SK-N-SH (cell line): ENCODE results near the gene IGSF3. TPM values are rescaled to one million over a fixed set of nuclear protein-coding genes. Genes with fewer than 3 reads are reported as not detected.
A peak's percentile ranks its signal among the peaks of the same experiment; 100 is the strongest.

Experiments used
- CTCF ChIA-PET: fragments of 300-600, 350-600 bp; formaldehyde crosslinking; extraction: SDS; loops from one replicate; lab custom pipeline; 2021; lab: Yijun Ruan, JAX
- POLR2A ChIA-PET: fragments of 350-600 bp; sonication (Branson Sonifier 250); formaldehyde crosslinking; extraction: SDS; loops from one replicate; lab custom pipeline; 2020; ENCODE audit warnings: antibody characterized with exemption, inconsistent platforms; lab: Yijun Ruan, JAX
- DNase-seq: peaks from one replicate; pipeline ENCODE4 v3.0.0; 2012
- H2AFZ ChIP-seq: fragments of 200-600 bp; sonication (generic); 2 replicates; pipeline ENCODE4 v1.8.1; 2016; ENCODE audit warnings: antibody characterized with exemption, mild to moderate bottlenecking, low read depth
- H3F3A ChIP-seq: fragments of 200-600 bp; sonication (generic); replicated peaks from 2 replicates; pipeline ENCODE3; 2016; ENCODE audit warnings: antibody characterized with exemption, mild to moderate bottlenecking; ENCODE audit not compliant: insufficient read depth
- H3K27ac ChIP-seq, 2 experiments: fragments of 200-500 bp in 1 of 2; fragments of 200-600 bp in 1 of 2; sonication (Bioruptor generic) in 1 of 2; sonication (generic), shearing (Covaris generic) in 1 of 2; 2 replicates each; pipeline versions ENCODE4 v1.5.1 to v1.6.1; 2014 to 2016; ENCODE audit warnings: low read depth in 2 of 2, inconsistent platforms in 1 of 2, low read length in 1 of 2, mild to moderate bottlenecking in 1 of 2, mixed read lengths in 1 of 2
- H3K27me3 ChIP-seq: fragments of 200-600 bp; sonication (generic), shearing (Covaris generic); 2 replicates; pipeline ENCODE4 v1.6.1; 2016; ENCODE audit warnings: mixed run types; ENCODE audit not compliant: insufficient read depth
- H3K36me3 ChIP-seq, 2 experiments: fragments of 200-500 bp in 1 of 2; fragments of 200-600 bp in 1 of 2; sonication (Bioruptor generic) in 1 of 2; sonication (generic) in 1 of 2; replicated peaks in 1 of 2; 2 replicates each; pipeline versions ENCODE3 to v1.5.1; 2014 to 2016; ENCODE audit warnings: low read length in 1 of 2, mild to moderate bottlenecking in 1 of 2; ENCODE audit not compliant: insufficient read depth in 2 of 2, control insufficient read depth in 1 of 2
- H3K4me1 ChIP-seq, 2 experiments: fragments of 200-500 bp in 1 of 2; fragments of 200-600 bp in 1 of 2; sonication (Bioruptor generic) in 1 of 2; sonication (generic), shearing (Covaris generic) in 1 of 2; 2 replicates each; pipeline versions ENCODE4 v1.5.1 to v1.6.1; 2014 to 2016; ENCODE audit warnings: low read depth in 1 of 2, low read length in 1 of 2, mixed run types in 1 of 2; ENCODE audit not compliant: insufficient read depth in 2 of 2, control insufficient read depth in 1 of 2
- H3K4me2 ChIP-seq: fragments of 200-600 bp; sonication (generic), shearing (Covaris generic); 2 replicates; pipeline ENCODE4 v1.6.1; 2017; ENCODE audit warnings: mixed run types
- H3K4me3 ChIP-seq, 2 experiments: fragments of 200-500 bp in 1 of 2; fragments of 200-600 bp in 1 of 2; sonication (Bioruptor generic) in 1 of 2; sonication (generic), shearing (Covaris generic) in 1 of 2; 2 replicates each; pipeline versions ENCODE4 v1.5.1 to v1.8.1; 2014 to 2016; ENCODE audit warnings: low read depth in 2 of 2, inconsistent platforms in 1 of 2, low read length in 1 of 2, mild to moderate bottlenecking in 1 of 2, mixed read lengths in 1 of 2, moderate library complexity in 1 of 2
- H3K79me2 ChIP-seq: fragments of 200-600 bp; sonication (generic); 2 replicates; pipeline ENCODE4 v1.8.1; 2017; ENCODE audit warnings: mild to moderate bottlenecking; ENCODE audit not compliant: insufficient read depth
- H3K9ac ChIP-seq: fragments of 200-600 bp; sonication (generic); 2 replicates; pipeline ENCODE4 v1.6.1; 2017; ENCODE audit warnings: mixed run types
- H3K9me2 ChIP-seq: fragments of 200-600 bp; sonication (generic); 2 replicates; pipeline ENCODE4 v1.6.1; 2017; ENCODE audit warnings: mixed run types
- H3K9me3 ChIP-seq: fragments of 200-600 bp; sonication (generic); 2 replicates; pipeline ENCODE4 v1.6.1; 2017; ENCODE audit warnings: mixed run types, mild to moderate bottlenecking, moderate library complexity
- H4K20me1 ChIP-seq: fragments of 200-600 bp; sonication (generic); 2 replicates; pipeline ENCODE4 v1.6.1; 2017; ENCODE audit warnings: mild to moderate bottlenecking, mixed run types; ENCODE audit not compliant: insufficient read depth
- CTCF ChIP-seq: fragments of 200-600 bp; sonication (generic); IDR thresholded peaks from 2 replicates; pipeline ENCODE4 v1.6.1; 2017; ENCODE audit warnings: antibody characterized with exemption, mild to moderate bottlenecking, moderate library complexity
- EP300 ChIP-seq, 2 experiments: IDR thresholded peaks; 2 replicates each; pipeline versions ENCODE4 v1.4.0 to v1.6.1; 2012; ENCODE audit warnings: borderline replicate concordance in 1 of 2, low read depth in 1 of 2, low read length in 1 of 2
- FOSL2 ChIP-seq: IDR thresholded peaks from 2 replicates; pipeline ENCODE4 v1.4.0; 2012; ENCODE audit warnings: low read depth, mild to moderate bottlenecking, moderate library complexity, borderline replicate concordance
- GATA2 ChIP-seq: sonication (generic); formaldehyde crosslinking; IDR thresholded peaks from 2 replicates; pipeline ENCODE4 v1.5.0; 2020; ENCODE audit warnings: mild to moderate bottlenecking, missing genetic modification reagents
- IRF3 ChIP-seq: fragments of 150-350 bp; IDR thresholded peaks from 2 replicates; pipeline ENCODE4 v1.6.1; 2016; ENCODE audit warnings: mild to moderate bottlenecking, low read depth, low read length
- MEF2A ChIP-seq: IDR thresholded peaks from 2 replicates; pipeline ENCODE4 v1.4.0; 2012; ENCODE audit warnings: low read depth, borderline replicate concordance
- MXI1 ChIP-seq: IDR thresholded peaks from 2 replicates; pipeline ENCODE4 v1.6.1; 2012; ENCODE audit warnings: mild to moderate bottlenecking, low read depth, low read length, improper control_type of control experiment
- NFIC ChIP-seq: IDR thresholded peaks from 2 replicates; pipeline ENCODE4 v1.4.0; 2012; ENCODE audit warnings: borderline replicate concordance
- NRF1 ChIP-seq: IDR thresholded peaks from 2 replicates; pipeline ENCODE4 v1.6.1; 2012; ENCODE audit warnings: low read depth, mild to moderate bottlenecking, low read length
- POLR2AphosphoS5 ChIP-seq: IDR thresholded peaks from 2 replicates; pipeline ENCODE4 v1.6.1; 2012; ENCODE audit warnings: low read depth, low read length
- RXRA ChIP-seq: IDR thresholded peaks from 2 replicates; pipeline ENCODE4 v1.4.0; 2012; ENCODE audit warnings: low read depth, mild to moderate bottlenecking, borderline replicate concordance
- SIN3A ChIP-seq: IDR thresholded peaks from 2 replicates; pipeline ENCODE4 v1.6.1; 2012; ENCODE audit warnings: low read depth, mild to moderate bottlenecking, low read length, moderate library complexity, borderline replicate concordance
- TAF1 ChIP-seq: IDR thresholded peaks from 2 replicates; pipeline ENCODE4 v1.6.1; 2012; ENCODE audit warnings: low read depth, mild to moderate bottlenecking, low read length, moderate library complexity, borderline replicate concordance
- TCF12 ChIP-seq: IDR thresholded peaks from 2 replicates; pipeline ENCODE4 v1.4.0; 2012
- TEAD4 ChIP-seq: IDR thresholded peaks from 2 replicates; pipeline ENCODE4 v1.4.0; 2012; ENCODE audit warnings: mild to moderate bottlenecking, borderline replicate concordance; ENCODE audit not compliant: insufficient read depth
- ZBTB33 ChIP-seq: IDR thresholded peaks from 2 replicates; pipeline ENCODE4 v1.4.0; 2012; ENCODE audit warnings: low read depth, borderline replicate concordance
- WGBS: methylation state at CpG from one replicate; pipeline ENCODE4 v1.1.6; 2017; ENCODE audit warnings: low lambda C conversion rate; 5-methylcytosine and 5-hydroxymethylcytosine counted together
- polyA plus RNA-seq, 3 experiments: library from polyadenylated mRNA; depleted of rRNA; stranded (reverse); fragments of >200 nt; gene quantifications; 2 replicates each; pipeline ENCODE4 v1.2.3, GENCODE V29; 2012

Gene IGSF3
- polyA plus RNA-seq, 1 of the 3 experiments (the other 2 are of a cell fraction) = 3.0 TPM

- ChIA-PET POLR2A (no interaction called here), CTCF (interaction anchor here (1.5 kb wide), 1 partner anchor 54 kb away, joined by 4 read pairs; no protein-coding TSS in a partner anchor)
- WGBS = 68% methylated on average over 4 of the region's 4 CpGs
- DNase-seq = no peak
- no peak for TF ChIP-seq MEF2A
- TF ChIP-seq SIN3A = no peak
- TF ChIP-seq FOSL2 = no peak
- TF ChIP-seq ZBTB33 = no peak
- no peak for TF ChIP-seq TCF12
- no peak for TF ChIP-seq TEAD4
- no peak for TF ChIP-seq RXRA
- no peak for TF ChIP-seq IRF3
- no peak for TF ChIP-seq EP300 (IDR thresholded peaks at IDR 0.05; ENCODE audit: borderline replicate concordance in 1 of 2, low read depth in 1 of 2, low read length in 1 of 2)
- TF ChIP-seq GATA2 (CRISPR knock-in tag) = no peak
- TF ChIP-seq CTCF = no peak
- no peak for TF ChIP-seq TAF1
- no peak for TF ChIP-seq NRF1
- TF ChIP-seq POLR2AphosphoS5 = no peak
- TF ChIP-seq NFIC = no peak
- no peak for TF ChIP-seq MXI1
- Histone ChIP-seq H3K27ac (peak overlapping the region in 1 of 2 experiments; percentile 39; a peak in 1 of 4 replicates), H3K9ac (no peak overlapping the region), H3K4me2 (no peak overlapping the region), H4K20me1 (no peaks in the 10 kb centered on the region), H2AFZ (no peak overlapping the region), H3K4me1 (peaks cover 0 to 47% of the 10 kb centered on the region in 2 experiments; a peak in 1 of 4 replicates), H3K79me2 (no peaks in the 10 kb centered on the region), H3K36me3 (no peaks in the 10 kb centered on the region), H3K9me2 (no peaks in the 10 kb centered on the region), H3K9me3 (no peaks in the 10 kb centered on the region), H3K27me3 (no peaks in the 10 kb centered on the region), H3K4me3 (no peak overlapping the region), H3F3A (no peaks in the 10 kb centered on the region)
These were observed 39.1 kb downstream of the IGSF3 start for GRCh38 chr1:116628448-116628847.
